NCI-H128 (cell line): ENCODE measurements around the gene ZNF490.
"Not testable (repeated sequence)": the region's sequence is repeated elsewhere in the genome, so short reads cannot be mapped to it uniquely, and the experiment has no call there.

Source experiments
- DNase-seq: peaks from one replicate; lab custom pipeline; 2025; ENCODE audit not compliant: unreplicated experiment; lab: John Stamatoyannopoulos, UW

ZNF490 gene

DNA sequence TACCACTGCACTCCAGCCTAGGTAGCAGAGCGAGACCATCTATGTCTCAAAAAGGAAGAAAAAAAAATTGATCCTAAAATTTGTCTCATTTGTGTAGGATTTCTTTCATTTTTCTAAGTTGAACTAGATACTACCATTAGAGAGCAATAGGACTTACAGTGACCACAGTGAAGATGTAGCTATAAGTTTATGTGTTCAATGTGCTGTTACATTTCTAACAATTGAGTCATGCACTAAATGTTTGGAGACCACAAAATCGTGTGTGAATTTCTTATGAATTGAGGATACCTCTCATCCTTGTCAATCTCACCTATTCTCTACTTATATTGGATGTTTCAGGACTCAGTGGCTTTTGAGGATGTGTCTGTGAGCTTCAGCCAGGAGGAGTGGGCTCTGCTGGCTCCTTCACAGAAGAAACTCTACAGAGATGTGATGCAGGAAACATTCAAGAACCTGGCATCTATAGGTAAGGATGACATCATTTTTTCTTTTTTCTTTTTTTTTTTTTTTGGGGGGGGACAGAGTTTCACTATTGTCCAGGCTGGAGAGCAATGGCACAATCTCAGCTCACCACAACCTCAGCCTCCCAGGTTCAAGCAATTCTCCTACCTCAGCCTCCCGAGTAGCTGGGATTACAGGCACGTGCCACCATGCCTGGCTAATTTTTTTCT, 12.9 kb upstream of the ZNF490 start:
- no peak for DNase-seq

DNA sequence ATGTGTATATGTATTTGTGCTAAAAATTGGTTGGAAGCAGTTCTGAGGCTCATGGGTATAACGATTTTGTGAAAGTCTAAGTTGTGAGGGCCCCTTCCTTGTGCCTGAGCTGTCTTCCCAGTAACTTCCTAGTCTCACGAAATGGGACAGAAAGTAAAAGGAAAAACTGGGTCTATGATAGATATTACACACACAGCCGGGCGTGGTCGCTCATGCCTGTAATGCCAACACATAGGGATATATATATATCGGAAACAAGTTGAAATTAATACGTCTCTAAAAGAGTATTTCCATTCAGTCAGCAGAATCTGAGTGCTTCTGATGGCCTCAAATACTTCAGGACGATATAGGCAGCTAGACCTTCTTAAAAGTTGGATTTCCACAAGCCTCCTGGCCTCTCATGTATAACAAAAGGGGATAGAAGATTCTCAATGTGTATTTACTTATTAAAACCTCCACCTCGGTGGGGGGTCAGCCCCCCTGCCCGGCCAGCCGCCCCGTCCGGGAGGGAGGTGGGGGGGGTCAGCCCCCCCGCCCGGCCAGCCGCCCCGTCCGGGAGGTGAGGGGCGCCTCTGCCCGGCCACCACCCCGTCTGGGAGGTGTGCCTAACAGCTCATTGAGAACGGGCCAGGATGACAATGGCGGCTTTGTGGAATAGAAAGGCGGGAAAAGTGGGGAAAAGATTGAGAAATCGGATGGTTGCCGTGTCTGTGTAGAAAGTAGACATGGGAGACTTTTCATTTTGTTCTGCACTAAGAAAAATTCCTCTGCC, 10.8 kb upstream of the ZNF490 start:
- DNase-seq, result not testable (repeated sequence)

DNA sequence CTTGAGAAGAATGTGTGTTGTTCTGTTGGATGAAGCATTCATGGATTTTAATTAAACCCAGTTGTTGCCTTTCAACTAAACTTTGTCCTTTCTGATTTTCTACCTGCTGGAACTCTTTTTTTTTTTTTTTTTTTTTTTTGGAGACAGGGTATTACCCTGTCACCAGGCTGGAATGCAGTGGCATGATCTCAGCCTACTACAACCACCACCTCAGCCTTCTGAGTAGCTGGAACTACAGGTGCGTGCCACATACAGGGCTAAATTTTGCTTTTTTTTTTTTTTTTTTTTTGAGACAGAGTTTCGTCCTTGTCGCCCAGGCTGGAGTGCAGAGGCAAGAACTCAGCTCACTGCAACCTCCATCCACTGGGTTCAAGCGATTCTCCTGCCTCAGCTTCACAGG, 7.0 kb upstream of the ZNF490 start:
- no peak for DNase-seq

DNA sequence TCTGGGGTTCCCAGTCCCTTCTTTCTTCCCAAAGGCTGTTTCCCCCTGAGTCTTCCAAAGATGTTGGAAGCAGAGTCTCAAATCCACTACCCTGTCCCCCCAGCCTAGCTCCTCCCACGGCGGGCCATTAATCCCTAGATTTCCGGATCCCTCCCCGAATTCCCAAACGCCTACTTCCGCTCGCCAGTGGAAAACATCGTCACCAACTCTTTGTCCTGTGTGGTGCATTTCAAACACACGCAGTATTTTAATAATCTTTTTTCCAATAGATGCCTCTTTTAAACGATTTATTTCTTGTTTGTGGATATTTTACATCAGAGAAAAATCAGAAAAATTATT, 717 bp upstream of the ZNF490 start:
- no peak for DNase-seq

DNA sequence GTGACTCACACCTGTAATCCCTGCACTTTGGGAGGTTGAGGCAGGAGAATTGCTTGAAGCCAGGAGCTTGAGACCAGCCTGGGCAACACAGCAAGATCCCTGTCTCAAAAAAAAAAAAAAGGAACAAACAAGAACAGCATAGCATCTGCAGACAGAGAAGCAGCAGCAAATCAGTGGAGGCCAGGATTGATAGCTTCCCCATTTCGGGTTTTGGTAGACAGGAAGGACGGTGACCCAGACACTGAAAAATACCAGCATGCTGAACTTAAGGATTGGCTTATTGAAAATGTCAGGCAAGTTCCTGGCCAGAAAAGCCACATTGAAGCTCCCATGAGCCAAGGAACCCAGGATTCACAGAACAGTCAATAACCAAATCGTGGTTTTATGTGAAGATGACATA, 3.0 kb downstream of the ZNF490 start:
- no peak for DNase-seq

DNA sequence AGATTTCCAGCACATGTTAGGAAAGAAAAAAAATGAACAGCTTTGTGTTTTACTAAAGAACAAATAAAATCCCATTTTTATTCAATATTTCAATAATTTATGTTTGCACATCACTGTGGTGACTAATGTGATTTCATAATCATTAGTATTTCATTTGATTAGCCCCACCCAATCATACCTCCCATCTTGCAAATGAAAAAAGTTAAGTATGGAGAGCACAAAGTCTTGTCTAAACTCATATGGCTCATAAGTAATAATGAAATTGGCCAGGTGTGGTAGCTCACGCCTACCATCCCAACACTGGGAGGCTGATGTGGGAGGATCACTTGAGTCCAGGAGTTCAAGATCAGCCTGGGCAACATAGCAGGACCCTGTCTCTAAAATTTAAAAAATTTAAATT, 3.8 kb downstream of the ZNF490 start:
- DNase-seq, result no peak

DNA sequence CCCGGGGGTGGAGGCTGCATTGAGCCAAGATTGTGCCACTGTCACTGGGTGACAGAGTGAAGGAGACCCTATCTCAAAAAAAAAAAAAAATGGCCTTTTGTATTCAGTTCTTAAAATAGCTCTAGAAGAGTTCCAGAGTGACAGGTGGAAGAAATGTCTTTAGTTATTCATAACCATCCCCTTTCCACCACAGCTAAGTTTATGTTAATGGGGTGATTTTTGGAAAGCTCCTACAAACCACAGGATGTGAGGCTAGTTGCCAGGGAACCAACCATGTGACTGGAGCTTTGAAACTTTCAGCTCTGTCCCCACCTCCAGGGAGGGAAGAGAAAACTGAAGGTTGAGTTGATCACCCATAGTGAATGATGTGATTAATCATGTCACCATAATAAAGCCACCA, 6.9 kb downstream of the ZNF490 start:
- no peak for DNase-seq

DNA sequence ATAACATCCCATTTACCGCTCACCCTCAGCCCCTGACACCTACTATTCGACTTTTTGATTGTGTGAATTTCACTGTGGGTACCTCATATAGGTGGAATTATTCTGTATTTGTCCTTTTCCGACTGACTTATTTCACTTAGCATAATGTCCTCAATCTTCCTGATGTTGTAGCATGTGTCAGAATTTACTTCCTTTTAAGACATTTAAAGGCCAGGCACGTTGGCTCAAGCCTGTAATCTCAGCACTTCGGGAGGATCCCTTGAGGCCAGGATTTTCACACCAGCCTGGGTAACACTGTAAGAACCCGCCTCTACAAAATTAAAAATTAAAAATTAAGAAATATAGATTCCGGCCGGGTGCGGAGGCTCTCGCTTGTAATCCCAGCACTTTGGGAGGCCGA, 13.0 kb downstream of the ZNF490 start:
- DNase-seq, result no peak

DNA sequence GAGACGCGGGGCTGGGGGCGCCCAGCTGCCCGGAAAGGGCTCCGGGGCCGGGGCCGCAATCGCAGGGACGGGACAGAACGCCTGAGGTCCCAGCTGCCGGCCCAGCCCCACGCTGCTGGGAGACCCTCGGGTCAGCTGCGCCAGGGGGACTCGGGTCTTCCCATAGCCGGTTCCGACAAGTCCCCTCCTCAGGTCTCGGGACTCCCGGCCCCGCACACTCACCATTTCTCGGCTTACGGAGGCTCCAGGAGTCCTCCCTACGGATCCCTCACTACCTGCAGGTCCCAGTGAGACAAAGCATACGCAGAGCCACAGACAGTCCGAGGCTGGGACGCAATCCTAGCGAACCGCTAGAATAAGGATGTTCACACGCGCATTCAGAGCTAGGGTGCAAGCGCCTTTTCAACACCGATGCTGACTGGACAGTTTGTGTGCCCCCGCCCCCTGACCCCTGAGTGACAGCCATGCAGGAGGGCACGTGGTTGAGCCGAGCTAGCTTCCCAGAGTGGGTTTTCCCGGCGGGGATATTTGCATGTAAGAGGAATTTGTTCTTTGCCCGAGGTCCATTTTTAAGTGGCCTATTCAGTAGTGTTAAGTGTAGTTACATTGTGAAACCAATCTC, 13.6 kb downstream of the ZNF490 start:
- DNase-seq, result no peak

DNA sequence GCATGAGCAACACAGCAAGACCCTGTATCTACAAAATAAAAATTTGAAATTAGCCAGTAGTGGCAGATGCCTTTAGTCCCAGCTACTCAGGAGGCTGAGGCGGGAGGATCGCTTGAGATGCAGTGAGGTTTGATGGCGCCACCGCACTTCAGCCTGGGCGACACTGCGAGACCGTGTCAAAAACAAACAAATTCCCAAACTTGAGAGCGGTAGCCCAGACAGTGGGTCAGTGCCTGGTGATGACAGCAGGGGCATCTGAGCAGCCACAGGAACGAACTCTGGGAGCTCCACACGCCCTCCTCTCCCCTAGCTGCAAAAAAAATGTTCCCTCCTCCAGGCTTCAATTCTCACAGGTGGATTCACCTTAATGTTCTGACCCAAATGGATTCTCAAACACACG, 14.1 kb downstream of the ZNF490 start:
- DNase-seq, result no peak

DNA sequence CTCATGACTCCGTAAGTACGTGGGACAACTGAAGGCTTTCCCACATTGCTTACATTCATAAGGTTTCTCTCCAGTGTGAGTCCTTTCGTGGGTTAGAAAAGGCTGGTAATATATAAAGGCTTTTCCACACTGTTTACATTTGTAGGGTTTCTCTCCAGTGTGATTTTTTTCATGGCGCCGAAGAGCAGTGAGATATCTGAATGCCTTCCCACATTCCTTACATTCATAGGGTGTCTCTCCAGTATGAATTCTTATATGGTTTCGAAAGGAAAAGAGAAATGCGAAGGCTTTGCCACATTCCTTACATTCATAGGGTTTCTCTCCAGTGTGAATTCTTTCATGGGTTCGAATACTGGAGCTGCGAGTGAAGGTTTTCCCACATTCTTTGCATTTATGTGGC, 29.5 kb downstream of the ZNF490 start:
- no peak for DNase-seq

DNA sequence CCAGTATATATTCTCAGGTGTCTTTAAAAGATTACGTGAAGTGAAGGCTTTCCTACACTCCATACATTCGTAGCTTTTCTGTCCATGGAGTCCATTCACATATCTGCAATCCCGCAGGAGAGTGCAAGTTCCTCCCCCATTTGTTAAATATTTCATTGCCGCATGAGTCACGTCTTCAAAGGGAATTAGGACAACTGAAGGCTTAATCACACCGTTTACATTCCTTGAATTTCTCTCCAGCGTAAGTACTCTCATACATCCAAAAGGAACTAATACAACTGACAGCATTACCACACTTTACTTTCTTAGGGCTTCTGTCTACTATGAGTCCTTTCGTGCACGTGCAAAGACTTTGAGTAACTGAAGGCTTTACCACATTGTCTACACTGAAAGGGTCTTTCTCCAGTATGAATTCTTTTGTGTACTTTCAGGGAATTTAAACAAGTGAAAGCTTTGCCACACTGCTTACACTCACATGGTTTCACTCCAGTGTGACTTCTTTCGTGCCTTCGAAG, 30.4 kb downstream of the ZNF490 start:
- DNase-seq, result no peak

DNA sequence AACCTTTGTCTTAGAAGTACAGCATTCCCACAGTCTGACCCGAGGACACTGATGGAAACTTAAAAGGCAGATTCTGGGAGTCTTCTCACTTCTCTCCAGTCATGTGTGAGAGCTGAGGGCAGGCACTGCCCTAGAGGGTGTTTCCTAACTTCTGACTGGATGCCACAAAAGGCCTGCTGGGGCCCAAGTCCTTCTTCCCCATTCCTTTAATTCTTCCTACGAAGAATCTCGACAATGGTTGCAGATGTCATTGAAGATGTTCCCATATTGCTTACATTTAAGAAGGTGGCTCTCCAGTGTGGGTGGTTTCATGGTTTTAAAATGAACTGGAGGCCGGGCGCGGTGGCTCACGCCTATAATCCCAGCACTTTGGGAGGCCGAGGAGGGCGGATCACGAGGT, 32.0 kb downstream of the ZNF490 start:
- no peak for DNase-seq

DNA sequence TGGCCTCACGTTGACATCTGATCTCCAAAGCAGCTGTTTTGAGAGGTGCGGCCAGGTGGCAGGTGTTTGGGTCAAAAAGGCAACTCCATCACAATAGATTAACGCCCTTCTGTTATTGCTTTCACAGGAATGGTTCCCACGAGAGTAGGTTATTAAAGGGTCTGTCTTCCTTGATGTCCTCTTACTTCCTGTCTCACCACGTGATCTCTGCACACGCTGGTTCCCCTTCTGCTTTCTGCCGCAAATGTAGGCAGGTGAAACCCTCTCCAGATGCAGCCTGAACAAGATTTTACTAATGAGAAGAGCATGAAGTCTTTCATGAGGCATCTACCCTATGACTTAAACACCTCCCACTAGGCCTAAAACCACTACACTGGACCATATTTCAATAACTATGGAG, 36.6 kb downstream of the ZNF490 start:
- DNase-seq, result peak; percentile 7

DNA sequence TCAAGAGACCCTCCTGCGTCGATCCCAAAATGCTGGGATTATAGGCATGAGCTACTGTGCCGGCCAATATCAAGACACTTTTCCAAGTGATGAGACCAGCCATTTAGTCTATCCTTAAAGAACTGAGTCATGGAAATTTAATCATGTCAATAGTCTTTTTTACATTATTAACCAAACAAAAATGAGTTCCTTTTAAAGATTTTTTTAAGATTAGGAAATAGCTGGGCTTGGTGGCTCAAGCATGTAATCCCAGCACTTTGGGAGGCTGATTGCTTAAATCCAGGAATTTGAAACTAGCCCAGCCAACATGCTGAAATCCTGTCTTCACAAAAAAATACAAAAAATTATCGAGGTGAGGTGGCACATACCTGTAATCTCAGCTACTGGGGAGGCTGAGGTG, 42.7 kb downstream of the ZNF490 start:
- DNase-seq, result no peak

DNA sequence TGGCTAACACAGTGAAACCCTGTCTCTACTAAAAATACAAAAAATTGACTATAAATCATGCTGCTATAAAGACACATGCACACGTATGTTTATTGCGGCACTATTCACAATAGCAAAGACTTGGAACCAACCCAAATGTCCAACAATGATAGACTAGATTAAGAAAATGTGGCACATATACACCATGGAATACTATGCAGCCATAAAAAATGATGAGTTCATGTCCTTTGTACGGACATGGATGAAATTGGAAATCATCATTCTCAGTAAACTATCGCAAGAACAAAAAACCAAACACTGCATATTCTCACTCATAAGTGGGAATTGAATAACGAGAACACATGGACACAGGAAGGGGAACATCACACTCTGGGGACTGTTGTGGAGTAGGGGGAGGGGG, 44.2 kb downstream of the ZNF490 start:
- not testable (repeated sequence) for DNase-seq

DNA sequence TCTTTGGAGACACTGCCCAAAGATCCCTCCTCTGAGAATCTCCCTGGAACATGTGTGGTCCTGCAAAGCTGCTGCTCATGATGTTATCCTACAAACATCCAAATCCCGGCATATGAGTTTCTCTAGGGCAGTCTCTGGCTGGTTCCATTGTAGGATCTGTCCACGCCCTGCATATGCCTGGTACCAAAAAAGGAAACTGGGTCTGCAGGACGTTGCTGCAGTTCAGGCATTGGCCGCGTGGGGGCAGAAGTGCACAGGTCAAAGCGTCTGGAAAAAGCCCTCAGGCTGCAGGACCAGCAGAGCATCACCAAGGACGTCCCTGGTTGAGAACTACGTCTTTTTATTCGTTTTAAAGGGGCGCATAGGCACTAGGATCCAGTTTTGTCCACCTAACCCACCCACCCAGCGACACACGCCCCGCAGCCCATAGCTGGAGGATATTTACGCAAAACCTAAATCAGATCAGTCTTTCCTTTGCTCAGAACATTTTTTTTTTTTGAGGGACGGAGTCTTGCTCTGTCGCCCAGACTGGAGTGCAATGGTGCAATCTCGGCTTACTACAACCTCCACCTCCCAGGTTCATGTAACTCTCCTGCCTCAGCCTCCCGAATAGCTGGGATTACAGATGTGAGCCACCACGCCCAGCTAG, 46.5 kb downstream of the ZNF490 start:
- DNase-seq, result peak; percentile 78

DNA sequence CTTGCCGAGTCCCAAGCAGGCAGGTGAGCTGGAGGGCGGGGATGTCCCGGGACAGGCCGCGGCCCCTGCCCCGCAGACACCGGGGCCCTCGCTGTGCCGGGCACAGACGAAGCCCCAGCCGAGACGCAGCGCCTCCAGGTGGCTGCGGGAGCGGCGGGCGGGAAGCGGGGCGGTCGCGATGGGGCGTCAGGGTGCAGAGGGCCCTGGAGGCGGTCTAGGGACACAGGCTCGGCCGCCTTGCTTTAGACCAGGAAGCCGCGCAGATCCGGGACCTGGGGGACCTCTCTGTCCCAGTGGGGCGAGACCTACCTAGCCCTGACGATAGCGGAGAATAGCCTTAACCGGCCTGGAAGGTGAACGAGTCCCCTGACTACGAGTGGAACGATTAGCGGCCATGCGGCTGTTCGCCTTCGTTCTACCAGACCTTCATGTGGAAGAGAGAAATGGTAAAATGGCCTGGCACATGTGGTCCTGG, 55.1 kb downstream of the ZNF490 start:
- DNase-seq, result no peak

DNA sequence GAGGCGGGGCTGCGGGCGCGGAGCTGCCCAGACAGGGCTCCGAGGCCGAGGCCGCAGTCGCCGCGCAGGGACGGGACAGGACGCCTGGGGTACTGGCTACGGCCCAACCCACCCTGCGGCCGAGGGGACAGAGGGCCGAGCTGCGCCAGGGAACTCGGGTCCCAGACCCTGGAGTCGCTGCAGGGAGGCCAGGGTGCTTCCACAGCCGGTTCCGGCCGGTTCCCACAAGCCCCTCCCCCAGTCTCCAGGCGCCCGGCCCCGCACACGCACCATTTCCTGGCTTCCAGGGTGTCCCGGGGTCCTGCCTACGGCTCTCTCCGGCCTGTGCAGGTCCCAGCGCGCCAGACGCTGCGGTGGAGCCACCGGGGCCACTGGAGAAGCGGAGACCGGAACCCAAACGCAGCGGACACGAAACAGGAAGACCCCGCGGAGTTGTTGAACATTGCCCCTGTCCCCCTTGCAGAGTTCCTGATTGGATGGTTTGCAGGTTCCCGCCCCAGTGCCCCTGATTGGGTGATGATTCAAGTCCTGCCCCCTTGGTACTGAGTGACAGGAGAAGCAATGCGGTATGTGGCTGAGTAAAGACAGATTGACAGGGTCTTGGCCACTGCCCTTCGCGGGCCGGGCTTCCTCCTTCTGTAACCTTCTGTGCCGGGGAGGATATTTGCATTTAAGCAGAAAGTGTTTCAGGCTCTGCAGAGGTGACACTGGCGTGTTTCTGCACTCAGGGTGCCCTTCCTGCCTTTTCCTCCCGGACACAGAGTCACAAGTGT, 59.4 kb downstream of the ZNF490 start, which contains the start of gene ZNF564:
Gene ZNF564, minus strand, starts transcription at position 423 of the 773 bp plus-strand sequence. Its CDS starts 150 bp downstream, at position 273.
- DNase-seq, result peak; percentile 93

DNA sequence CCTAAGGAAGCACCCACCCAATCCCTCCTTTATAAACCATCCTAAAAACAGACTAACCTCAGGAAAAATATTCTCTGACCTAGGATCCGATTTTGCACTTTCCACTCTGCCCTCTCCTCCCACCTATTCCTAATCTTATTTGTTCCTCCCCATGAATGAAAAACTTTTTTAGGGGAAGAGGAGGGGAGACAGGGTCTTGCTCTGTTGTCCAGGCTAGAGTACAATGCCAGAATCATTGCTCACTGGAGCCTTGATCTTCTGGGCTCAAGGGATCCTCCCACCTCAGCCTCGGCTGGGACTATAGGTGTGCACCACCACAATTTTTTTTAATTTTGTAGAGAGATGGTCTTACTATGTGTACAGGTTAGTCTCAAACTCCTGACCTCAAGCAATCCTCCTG, 63.7 kb downstream of the ZNF490 start:
- no peak for DNase-seq

DNA sequence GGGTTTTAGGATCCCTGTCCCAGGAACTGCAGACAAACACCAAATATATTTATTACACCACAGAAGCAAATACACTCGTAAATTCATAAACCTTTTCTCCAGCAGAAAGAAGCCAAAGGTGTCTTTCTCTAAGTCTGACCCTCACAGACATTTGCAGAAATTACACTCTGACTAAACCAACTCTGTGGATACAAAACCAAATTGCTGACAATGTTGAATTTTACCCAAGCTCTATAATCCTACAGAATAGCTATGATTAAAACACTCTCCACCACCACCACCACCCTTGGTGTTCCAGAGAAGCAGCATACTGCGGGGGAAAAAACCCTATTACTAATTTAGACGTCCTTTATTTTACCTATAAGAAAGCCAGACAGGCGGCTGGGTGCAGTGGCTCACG, 64.5 kb downstream of the ZNF490 start:
- no peak for DNase-seq
